Caki2 (cell line): ENCODE results near the gene TCIRG1. TPM values are rescaled to one million over a fixed set of nuclear protein-coding genes. Genes with fewer than 3 reads are reported as not detected.
A peak's percentile ranks its signal among the peaks of the same experiment; 100 is the strongest.
"Not testable (repeated sequence)": the region's sequence is repeated elsewhere in the genome, so short reads cannot be mapped to it uniquely, and the experiment has no call there.

Source experiments
- DNase-seq: peaks from one replicate; pipeline ENCODE4 v3.0.0-alpha.2; 2015; ENCODE audit warnings: low read depth
- in situ Hi-C: cut with HindIII; loops from 2 replicates; pipeline ENCODE4 v1.10.0; 2016; ENCODE audit warnings: low sequenced_read_pairs, low pct_unique_long_range_greater_than_20kb, mixed read lengths
- total RNA-seq: library from RNA; depleted of rRNA; stranded (reverse); fragments of >200 nt; shearing (Covaris generic); gene quantifications from 2 replicates; pipeline ENCODE4 v1.2.3, GENCODE V29; 2014; ENCODE audit warnings: low replicate concordance; rRNA removed

The TCIRG1 gene, protein sequence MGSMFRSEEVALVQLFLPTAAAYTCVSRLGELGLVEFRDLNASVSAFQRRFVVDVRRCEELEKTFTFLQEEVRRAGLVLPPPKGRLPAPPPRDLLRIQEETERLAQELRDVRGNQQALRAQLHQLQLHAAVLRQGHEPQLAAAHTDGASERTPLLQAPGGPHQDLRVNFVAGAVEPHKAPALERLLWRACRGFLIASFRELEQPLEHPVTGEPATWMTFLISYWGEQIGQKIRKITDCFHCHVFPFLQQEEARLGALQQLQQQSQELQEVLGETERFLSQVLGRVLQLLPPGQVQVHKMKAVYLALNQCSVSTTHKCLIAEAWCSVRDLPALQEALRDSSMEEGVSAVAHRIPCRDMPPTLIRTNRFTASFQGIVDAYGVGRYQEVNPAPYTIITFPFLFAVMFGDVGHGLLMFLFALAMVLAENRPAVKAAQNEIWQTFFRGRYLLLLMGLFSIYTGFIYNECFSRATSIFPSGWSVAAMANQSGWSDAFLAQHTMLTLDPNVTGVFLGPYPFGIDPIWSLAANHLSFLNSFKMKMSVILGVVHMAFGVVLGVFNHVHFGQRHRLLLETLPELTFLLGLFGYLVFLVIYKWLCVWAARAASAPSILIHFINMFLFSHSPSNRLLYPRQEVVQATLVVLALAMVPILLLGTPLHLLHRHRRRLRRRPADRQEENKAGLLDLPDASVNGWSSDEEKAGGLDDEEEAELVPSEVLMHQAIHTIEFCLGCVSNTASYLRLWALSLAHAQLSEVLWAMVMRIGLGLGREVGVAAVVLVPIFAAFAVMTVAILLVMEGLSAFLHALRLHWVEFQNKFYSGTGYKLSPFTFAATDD
- 23.9 and 24.0 TPM in 2 replicates for total RNA-seq

DNA sequence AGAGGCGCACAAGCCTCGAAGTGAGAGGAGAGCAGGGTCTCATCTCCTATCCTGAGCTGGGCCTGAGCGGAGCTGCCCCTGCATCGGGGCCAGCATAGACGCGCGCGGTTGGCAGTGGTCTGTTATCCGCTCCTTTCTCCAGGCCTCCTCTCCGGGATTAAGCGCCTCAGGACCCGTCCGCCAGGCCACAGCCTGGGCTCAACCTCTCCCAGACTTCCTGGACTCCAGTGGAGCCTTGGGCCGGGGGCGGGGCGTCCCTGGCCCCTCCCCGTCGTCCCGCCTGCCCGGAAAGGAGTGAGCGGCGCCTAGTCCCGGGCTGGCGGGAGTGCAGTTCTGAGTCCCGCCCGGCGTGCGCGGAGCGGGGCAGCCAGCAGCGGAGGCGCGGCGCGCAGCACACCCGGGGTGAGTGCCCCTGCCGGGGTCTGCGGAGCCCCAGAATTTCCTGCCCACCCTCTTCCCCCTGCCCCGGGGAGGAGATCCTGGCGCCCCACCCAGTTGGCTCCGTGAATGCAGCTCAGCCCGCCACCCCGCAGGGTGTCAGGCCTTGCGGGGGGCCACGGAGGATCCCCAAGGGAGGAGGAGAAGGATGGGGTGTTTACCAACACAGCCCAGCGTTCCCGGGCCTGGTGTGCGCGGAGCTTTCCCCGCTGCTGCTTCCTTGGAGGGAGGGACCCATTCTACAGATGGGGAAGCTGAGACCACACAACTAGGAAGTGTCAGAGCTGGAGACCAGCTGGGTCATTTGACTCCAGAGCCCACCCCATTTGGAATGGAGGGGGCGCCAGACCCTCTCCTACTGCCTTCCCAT, at the start of gene TCIRG1:
TSS of gene TCIRG1 (plus strand) at position 308 of the 808 bp plus-strand sequence. CDS start 2,247 bp downstream, outside the sequence.
- DNase-seq: peak; percentile 79
- in situ Hi-C loops: no loop called here

DNA sequence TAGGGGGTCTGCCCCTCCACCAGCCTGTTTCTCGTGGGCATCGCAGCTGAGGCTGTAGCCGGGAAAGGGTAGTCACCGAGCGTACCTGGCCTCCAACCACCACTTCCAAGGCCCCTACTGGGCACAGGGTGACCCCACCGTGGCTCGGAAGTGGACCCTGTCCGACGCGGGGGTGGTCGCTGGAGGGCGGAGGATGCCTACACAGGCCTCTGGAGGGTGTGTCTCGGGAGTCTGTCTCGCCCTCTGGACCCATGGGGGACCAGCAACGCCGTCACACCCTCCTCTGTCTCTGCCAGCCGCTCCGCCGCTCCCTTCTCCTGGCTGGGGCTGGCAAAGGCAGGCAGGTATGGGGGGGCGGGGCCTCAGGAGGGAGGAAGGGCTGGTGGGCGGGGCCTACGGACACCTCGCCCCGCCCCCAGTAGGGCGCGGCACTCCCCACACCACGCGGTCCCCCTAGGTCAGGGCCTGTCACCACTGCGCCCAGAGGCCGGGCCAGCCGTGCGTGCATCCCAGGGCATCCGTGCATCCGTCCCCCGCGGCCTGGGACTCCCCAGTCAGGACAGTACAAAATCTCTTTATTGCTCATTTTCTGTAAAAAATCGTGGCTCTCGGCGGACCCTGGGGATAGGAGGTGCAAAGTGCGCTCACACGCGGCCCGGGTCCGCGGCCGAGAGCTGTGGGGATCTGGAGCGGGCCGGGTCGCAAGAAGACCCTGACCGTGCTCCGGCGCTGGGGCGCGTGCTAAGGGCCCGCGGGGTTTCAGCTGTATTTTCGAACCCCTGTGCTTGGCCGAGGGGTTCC, 48.1 kb upstream of the TCIRG1 start:
- DNase-seq, in situ Hi-C loops: not testable (repeated sequence)

GRCh38 chr11:67991347-67992121, 47.3 kb upstream of the TCIRG1 start:
- DNase-seq, in situ Hi-C loops: not testable (repeated sequence)

DNA sequence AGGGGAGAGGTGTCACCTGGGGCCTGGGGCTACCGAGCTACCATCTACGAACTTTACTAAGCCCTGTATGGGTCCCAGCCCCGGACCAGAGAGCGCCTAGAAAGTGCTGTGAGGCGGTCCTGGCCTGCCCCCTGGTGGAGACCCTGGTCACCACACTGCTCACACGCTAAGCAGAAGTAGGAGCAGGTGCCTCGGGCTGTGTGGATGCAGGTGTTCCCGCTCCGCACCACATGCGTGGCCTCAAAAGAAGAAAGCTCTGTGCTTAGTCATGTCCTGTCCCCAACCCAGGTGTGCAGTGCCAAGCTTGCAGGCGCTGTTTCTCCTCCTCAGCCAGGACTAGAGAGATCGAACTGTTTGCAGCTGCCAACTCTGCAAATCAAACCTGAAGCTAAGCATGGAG, 45.0 kb upstream of the TCIRG1 start:
- in situ Hi-C loops, DNase-seq: not testable (repeated sequence)

GRCh38 chr11:67994387-67994786, 44.4 kb upstream of the TCIRG1 start:
- in situ Hi-C loops, DNase-seq: not testable (repeated sequence)

DNA sequence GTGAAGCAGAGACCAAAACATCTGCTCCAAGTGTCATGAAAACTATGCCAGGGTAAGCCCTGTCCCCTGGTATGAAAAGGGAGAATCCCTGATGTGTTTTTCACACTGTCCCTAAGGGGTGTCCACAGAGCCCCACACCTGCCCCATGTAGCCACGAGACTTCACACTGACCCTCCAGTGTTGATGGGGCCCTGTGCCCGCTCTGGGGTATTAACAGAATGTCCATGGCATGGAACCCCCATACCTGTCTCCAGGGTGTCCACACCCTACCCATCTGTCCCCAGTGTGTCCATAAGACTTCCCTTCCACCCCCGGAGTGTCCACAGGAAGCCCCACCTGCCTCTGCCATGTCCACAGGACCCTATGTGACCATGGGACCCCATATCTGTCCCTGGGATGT, 43.7 kb upstream of the TCIRG1 start:
- DNase-seq, in situ Hi-C loops: not testable (repeated sequence)

GRCh38 chr11:67995579-67995978, 43.2 kb upstream of the TCIRG1 start:
- DNase-seq, in situ Hi-C loops: not testable (repeated sequence)

- in situ Hi-C loops: no loop called here
- no peak for DNase-seq
Observed at GRCh38 chr11:67996051-67996450, 42.8 kb upstream of the TCIRG1 start.

- in situ Hi-C loops: no loop called here
Observed at GRCh38 chr11:67996622-67997474, 42.0 kb upstream of the TCIRG1 start.

GRCh38 chr11:67997475-67997921, 41.3 kb upstream of the TCIRG1 start:
- DNase-seq: no peak
- in situ Hi-C loops: no loop called here

More at GRCh38 chr11:67996622-67997474, 42.0 kb upstream of the TCIRG1 start:
- DNase-seq: peak; percentile 69

- DNase-seq: no peak
- in situ Hi-C loops: no loop called here
Observed at GRCh38 chr11:67998150-67999045, 40.4 kb upstream of the TCIRG1 start.

GRCh38 chr11:67999201-67999629, 39.6 kb upstream of the TCIRG1 start:
- no peak for DNase-seq
- in situ Hi-C loops: no loop called here

DNA sequence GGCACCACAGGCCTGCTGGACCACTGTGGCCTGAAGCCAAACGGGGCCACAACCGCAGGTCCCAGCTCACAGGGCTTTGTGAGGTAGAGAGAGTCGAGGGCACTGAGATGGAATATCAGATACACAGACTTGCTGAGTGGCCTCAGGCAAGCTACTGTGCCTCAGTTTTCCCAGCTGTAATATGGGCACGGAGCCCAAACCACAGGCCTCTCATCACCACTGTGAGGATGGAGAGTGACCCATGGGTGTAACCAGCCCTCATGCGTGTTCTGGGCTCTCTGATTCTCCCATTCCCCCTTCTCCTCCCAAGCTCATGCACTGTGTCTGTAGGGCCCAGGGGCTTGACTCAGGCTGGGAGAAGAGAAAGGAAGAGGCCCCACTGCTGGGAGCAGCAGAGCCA, 39.1 kb upstream of the TCIRG1 start:
- DNase-seq: no peak
- in situ Hi-C loops: no loop called here

- in situ Hi-C loops: no loop called here
- DNase-seq: no peak
Observed at GRCh38 chr11:68002575-68002937, 36.3 kb upstream of the TCIRG1 start.
